Neural cell (in vitro differentiated cells): ENCODE measurements around the gene MOBP. TPM values are rescaled to one million over a fixed set of nuclear protein-coding genes. Genes with fewer than 3 reads are reported as not detected.

Source experiments
- H2AFZ ChIP-seq: fragments of 200-600, 300-800 bp; sonication (generic), shearing (Covaris generic); 2 replicates; pipeline ENCODE4 v1.6.0; 2014; ENCODE audit warnings: low read depth, mild to moderate bottlenecking, antibody characterized with exemption, low read length, moderate library complexity
- H3F3A ChIP-seq: fragments of 200-600 bp; shearing (Covaris generic); 2 replicates; pipeline ENCODE4 v1.6.1; 2016; ENCODE audit warnings: mild to moderate bottlenecking, moderate library complexity, mixed read lengths, antibody characterized with exemption, low read length; ENCODE audit not compliant: insufficient read depth, poor library complexity, severe bottlenecking
- H3K27ac ChIP-seq: fragments of 200-600, 300-800 bp; sonication (generic), shearing (Covaris generic); 2 replicates; pipeline ENCODE4 v1.5.1; 2014; ENCODE audit warnings: mild to moderate bottlenecking, low read length, moderate library complexity
- H3K27me3 ChIP-seq: fragments of 300-800, 200-600 bp; sonication (generic), shearing (Covaris generic); 2 replicates; pipeline ENCODE4 v1.6.0; 2014; ENCODE audit warnings: mild to moderate bottlenecking, low read depth, low read length, moderate library complexity; ENCODE audit not compliant: insufficient read depth
- H3K36me3 ChIP-seq: fragments of 300-800, 200-600 bp; sonication (generic), shearing (Covaris generic); 2 replicates; pipeline ENCODE4 v1.5.1; 2014; ENCODE audit warnings: mild to moderate bottlenecking, antibody characterized with exemption, low read length, moderate library complexity; ENCODE audit not compliant: insufficient read depth
- H3K4me2 ChIP-seq: fragments of 300-800, 200-600 bp; sonication (generic), shearing (Covaris generic); 2 replicates; pipeline ENCODE4 v1.6.0; 2014; ENCODE audit warnings: mild to moderate bottlenecking, low read length
- H3K4me3 ChIP-seq: fragments of 300-800, 200-600 bp; sonication (generic), shearing (Covaris generic); 2 replicates; pipeline ENCODE4 v1.5.1; 2014; ENCODE audit warnings: mild to moderate bottlenecking, low read length, moderate library complexity
- H3K79me2 ChIP-seq: fragments of 200-600 bp; shearing (Covaris generic); replicated peaks from 2 replicates; pipeline ENCODE4 v1.6.0; 2014; ENCODE audit warnings: mild to moderate bottlenecking, low read length, moderate library complexity; ENCODE audit not compliant: insufficient read depth
- H3K9ac ChIP-seq: fragments of 300-800, 200-600 bp; sonication (generic), shearing (Covaris generic); 2 replicates; pipeline ENCODE4 v1.6.1; 2016; ENCODE audit warnings: mild to moderate bottlenecking, low read length, mixed read lengths
- H3K9me2 ChIP-seq: fragments of 200-600 bp; shearing (Covaris generic); 2 replicates; pipeline ENCODE4 v1.6.1; 2016; ENCODE audit warnings: mild to moderate bottlenecking, low read length, mixed read lengths; ENCODE audit not compliant: insufficient read depth
- H3K9me3 ChIP-seq: fragments of 200-600, 300-800 bp; sonication (generic), shearing (Covaris generic); 2 replicates; pipeline ENCODE4 v1.6.1; 2016; ENCODE audit warnings: mild to moderate bottlenecking, mixed run types, low read length, moderate library complexity, mixed read lengths
- H4K20me1 ChIP-seq: fragments of 200-600 bp; shearing (Covaris generic); 2 replicates; pipeline ENCODE4 v1.6.1; 2016; ENCODE audit warnings: mild to moderate bottlenecking, mixed run types; ENCODE audit not compliant: insufficient read depth
- CTCF ChIP-seq: fragments of 450-650 bp; IDR thresholded peaks from 2 replicates; pipeline ENCODE4 v1.5.1; 2014; ENCODE audit warnings: antibody characterized with exemption, mild to moderate bottlenecking, moderate library complexity; ENCODE audit not compliant: poor library complexity, severe bottlenecking
- EP300 ChIP-seq: fragments of 450-650 bp; conservative IDR thresholded peaks from 2 replicates; pipeline ENCODE4 v1.6.1; 2014; ENCODE audit warnings: antibody characterized with exemption, mild to moderate bottlenecking, moderate library complexity; ENCODE audit not compliant: poor library complexity, severe bottlenecking
- EZH2 ChIP-seq: fragments of 200-600, 300-800 bp; shearing (Covaris generic), sonication (generic); IDR thresholded peaks from 2 replicates; pipeline ENCODE4 v1.6.1; 2014; ENCODE audit warnings: antibody characterized with exemption, low read length, borderline replicate concordance, mild to moderate bottlenecking; ENCODE audit not compliant: insufficient read depth, poor library complexity, severe bottlenecking
- MXI1 ChIP-seq: fragments of 450-650 bp; conservative IDR thresholded peaks from 2 replicates; pipeline ENCODE4 v1.6.1; 2014; ENCODE audit warnings: antibody characterized with exemption, mild to moderate bottlenecking; ENCODE audit not compliant: poor library complexity, severe bottlenecking
- POLR2AphosphoS5 ChIP-seq: IDR thresholded peaks from 2 replicates; pipeline ENCODE4 v1.6.1; 2012
- RAD21 ChIP-seq: fragments of 450-650 bp; conservative IDR thresholded peaks from 2 replicates; pipeline ENCODE4 v1.6.1; 2014; ENCODE audit warnings: antibody characterized with exemption, mild to moderate bottlenecking, moderate library complexity
- REST ChIP-seq: IDR thresholded peaks from 2 replicates; pipeline ENCODE4 v1.6.1; 2012; ENCODE audit warnings: borderline replicate concordance
- SMC3 ChIP-seq: fragments of 450-650 bp; conservative IDR thresholded peaks from 2 replicates; pipeline ENCODE4 v1.6.1; 2014; ENCODE audit warnings: antibody characterized with exemption, mild to moderate bottlenecking, moderate library complexity; ENCODE audit not compliant: poor library complexity
- TAF1 ChIP-seq: IDR thresholded peaks from 2 replicates; pipeline ENCODE4 v1.6.1; 2012; ENCODE audit warnings: low read depth
- polyA plus RNA-seq: library from polyadenylated mRNA; depleted of rRNA; stranded (reverse); fragments of >200 nt; gene quantifications from 2 replicates; pipeline ENCODE4 v1.2.3, GENCODE V29; 2014

Gene MOBP
- polyA plus RNA-seq, 1 donor from 2014 or later: not detected

DNA sequence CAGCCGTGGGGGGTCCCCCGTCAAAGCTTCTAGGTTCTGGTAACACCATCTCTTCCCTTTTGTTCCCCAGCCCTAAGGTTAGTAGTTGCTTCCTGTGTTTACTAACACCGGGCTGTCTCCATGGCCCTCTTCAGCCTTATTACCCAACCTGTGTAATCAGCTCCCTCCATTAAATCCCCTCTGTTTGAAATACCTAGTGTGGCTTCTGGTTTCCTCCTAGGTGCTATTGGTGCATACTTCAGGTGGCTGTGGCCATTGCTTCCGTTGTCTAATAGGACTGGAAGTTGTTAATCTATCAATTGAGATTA, 35.3 kb downstream of the MOBP start:
- Histone ChIP-seq H3K9me2 (no peaks in the 10 kb centered on the region), H3K27me3 (no peaks in the 10 kb centered on the region), H3K9ac (no peak overlapping the region), H2AFZ (no peak overlapping the region), H3K36me3 (no peaks in the 10 kb centered on the region), H4K20me1 (no peaks in the 10 kb centered on the region), H3K4me2 (no peak overlapping the region), H3F3A (no peaks in the 10 kb centered on the region), H3K27ac (no peak overlapping the region), H3K79me2 (no peaks in the 10 kb centered on the region), H3K4me3 (no peak overlapping the region), H3K9me3 (no peaks in the 10 kb centered on the region)
- no peak for TF ChIP-seq EP300
- TF ChIP-seq MXI1: no peak
- no peak for TF ChIP-seq EZH2
- TF ChIP-seq CTCF: no peak
- no peak for TF ChIP-seq REST
- TF ChIP-seq TAF1: no peak
- TF ChIP-seq RAD21: no peak
- TF ChIP-seq SMC3: no peak
- no peak for TF ChIP-seq POLR2AphosphoS5

DNA sequence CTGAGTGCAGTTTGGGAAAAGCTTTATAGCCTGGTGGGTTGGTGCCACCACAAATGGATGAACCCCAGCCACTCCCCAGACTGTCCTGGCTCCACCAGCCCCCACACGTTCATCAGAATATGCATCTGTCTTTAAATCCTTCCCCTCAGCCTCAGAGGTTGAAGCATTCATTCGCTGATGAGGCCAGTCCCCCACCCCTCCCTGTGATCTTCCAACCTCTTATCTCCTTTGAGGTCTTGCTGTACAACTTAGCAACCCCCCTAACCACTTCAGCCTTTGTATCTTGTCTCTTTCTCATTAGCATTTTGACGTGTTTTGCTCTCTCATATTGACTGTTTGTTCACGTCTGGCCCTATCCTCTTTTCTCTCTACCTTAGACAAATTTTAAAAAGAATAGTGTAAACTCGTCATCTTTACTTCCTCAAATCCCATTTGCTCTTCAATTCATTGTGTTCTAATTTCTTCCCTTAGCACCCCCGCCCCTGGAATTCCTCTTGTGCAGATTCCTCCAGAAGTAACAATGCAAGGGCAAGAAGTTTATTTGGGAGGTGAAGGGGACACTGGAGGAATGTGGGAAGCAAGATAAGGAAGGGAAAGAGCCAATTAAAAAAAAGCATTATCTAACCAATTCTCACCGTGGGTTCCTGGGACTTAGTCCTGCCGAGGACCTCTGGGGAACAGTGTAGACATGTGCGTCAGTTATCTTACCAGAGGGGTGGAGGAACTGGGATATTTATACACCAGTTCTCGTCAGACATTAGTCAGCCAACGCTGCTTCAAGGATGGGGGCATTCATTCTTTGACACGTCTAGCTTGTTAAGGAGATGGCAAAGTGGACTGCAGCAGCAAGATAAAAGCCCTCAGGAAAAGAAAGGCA, 38.6 kb downstream of the MOBP start:
- H3K4me2 ChIP-seq: no peak overlapping the region
- no peaks in the 10 kb centered on the region for H3K36me3 ChIP-seq
- no peaks in the 10 kb centered on the region for H4K20me1 ChIP-seq
- no peaks in the 10 kb centered on the region for H3K79me2 ChIP-seq
- H3K27me3 ChIP-seq: no peaks in the 10 kb centered on the region
- no peak overlapping the region for H3K9ac ChIP-seq
- TF ChIP-seq POLR2AphosphoS5: no peak
- TF ChIP-seq RAD21: no peak
- H3K9me3 ChIP-seq: no peaks in the 10 kb centered on the region
- H2AFZ ChIP-seq: no peak overlapping the region
- no peaks in the 10 kb centered on the region for H3K9me2 ChIP-seq
- H3K27ac ChIP-seq: no peak overlapping the region
- H3F3A ChIP-seq: no peaks in the 10 kb centered on the region
- no peak overlapping the region for H3K4me3 ChIP-seq
